K562 (cell line): ENCODE measurements around the gene MAP3K4. TPM values are rescaled to one million over a fixed set of nuclear protein-coding genes. Genes with fewer than 3 reads are reported as not detected.

Source experiments
- ATAC-seq: fragments of 200-7000 bp; cut with Tn5 transposase; 3 replicates; pipeline ENCODE4 v1.9.1; 2020; ENCODE audit warnings: moderate library complexity
- BruUV-seq: library from RNA; stranded (reverse); fragments of 400-500 nt; replicated peaks from 2 replicates; lab custom pipeline; 2021; lab: Mats Ljungman, UMichigan
- CTCF ChIA-PET: fragments of 300-600 bp; formaldehyde crosslinking; extraction: SDS; loops from one replicate; lab custom pipeline; 2021; ENCODE audit warnings: low intra/inter-chr PET ratio; lab: Yijun Ruan, JAX
- POLR2A ChIA-PET: fragments of 300-600, 350-650 bp; sonication (Branson Sonifier 250); formaldehyde crosslinking; extraction: SDS; loops from one replicate; lab custom pipeline; 2021; ENCODE audit warnings: antibody characterized with exemption, inconsistent platforms; lab: Yijun Ruan, JAX
- DNase-seq, 4 experiments: peaks; one replicate each; pipeline versions ENCODE4 v3.0.0 to v3.0.0-alpha.2; 2011 to 2018; ENCODE audit warnings: low spot score in 3 of 4, mixed read lengths in 3 of 4; ENCODE audit errors: extremely low read depth in 1 of 4
- FAIRE-seq: peaks from 2 replicates; lab custom pipeline; 2011; peaks lifted over from hg19 to GRCh38; lab: Jason Lieb, UNC
- H2AFZ ChIP-seq: 2 replicates; pipeline ENCODE4 v1.6.0; 2011; ENCODE audit warnings: low read depth, low read length, control low read depth, inconsistent platforms
- H3K27ac ChIP-seq: fragments of 200-600 bp; 3 replicates; pipeline ENCODE4 v1.8.0; 2011; ENCODE audit warnings: low read depth, mild to moderate bottlenecking, control low read depth, inconsistent platforms, low read length, moderate library complexity, mixed read lengths; ENCODE audit errors: extremely low read depth
- H3K27me3 ChIP-seq, 2 experiments: fragments of 300-600 bp in 1 of 2; 2 replicates in 1 of 2; 3 replicates in 1 of 2; pipeline versions ENCODE4 v1.6.0 to v1.8.0; 2011; ENCODE audit warnings: inconsistent platforms in 2 of 2, low read length in 2 of 2, mild to moderate bottlenecking in 1 of 2, mixed read lengths in 1 of 2, moderate library complexity in 1 of 2; ENCODE audit not compliant: control insufficient read depth in 2 of 2, insufficient read depth in 2 of 2
- H3K36me3 ChIP-seq: fragments of 300-600 bp; 3 replicates; pipeline ENCODE4 v1.8.0; 2011; ENCODE audit warnings: mild to moderate bottlenecking, low read length, inconsistent platforms; ENCODE audit not compliant: control insufficient read depth, insufficient read depth
- H3K4me1 ChIP-seq, 2 experiments: fragments of 200-600 bp in 1 of 2; replicated peaks in 1 of 2; 2 replicates in 1 of 2; 3 replicates in 1 of 2; pipeline versions ENCODE4 v1.5.1 to v1.8.0; 2011; ENCODE audit warnings: inconsistent platforms in 2 of 2, low read length in 2 of 2, mild to moderate bottlenecking in 1 of 2, mixed read lengths in 1 of 2, moderate library complexity in 1 of 2; ENCODE audit not compliant: control insufficient read depth in 2 of 2, insufficient read depth in 2 of 2
- H3K4me2 ChIP-seq: 2 replicates; pipeline ENCODE4 v1.6.1; 2011; ENCODE audit warnings: low read length, control low read depth, inconsistent platforms, mixed read lengths; ENCODE audit not compliant: insufficient read depth
- H3K4me3 ChIP-seq: fragments of 200-600 bp; sonication (generic), shearing (Covaris generic); 2 replicates; pipeline ENCODE4 v1.5.1; 2016; ENCODE audit warnings: control low read depth, inconsistent platforms
- H3K79me2 ChIP-seq: fragments of 200-600 bp; 3 replicates; pipeline ENCODE4 v1.8.0; 2011; ENCODE audit warnings: low read length, inconsistent platforms; ENCODE audit not compliant: control insufficient read depth, insufficient read depth
- H3K9ac ChIP-seq, 2 experiments: 2 replicates each; pipeline versions ENCODE4 v1.6.0 to v1.6.1; 2011; ENCODE audit warnings: low read depth in 2 of 2, low read length in 2 of 2, control low read depth in 1 of 2, inconsistent platforms in 1 of 2, mild to moderate bottlenecking in 1 of 2, mixed read lengths in 1 of 2; ENCODE audit not compliant: insufficient read depth in 1 of 2
- H3K9me1 ChIP-seq: one replicate; pipeline ENCODE4 v1.6.0; 2011; ENCODE audit warnings: inconsistent platforms, mild to moderate bottlenecking, low read length, moderate library complexity; ENCODE audit not compliant: control insufficient read depth, insufficient read depth
- H3K9me3 ChIP-seq: replicated peaks from 2 replicates; pipeline ENCODE4 v1.5.1; 2011; ENCODE audit warnings: low read depth, low read length, inconsistent platforms; ENCODE audit not compliant: control insufficient read depth, insufficient read depth
- H4K20me1 ChIP-seq: replicated peaks from 2 replicates; pipeline ENCODE4 v1.6.1; 2011; ENCODE audit warnings: low read length, inconsistent platforms, mixed read lengths; ENCODE audit not compliant: control insufficient read depth, insufficient read depth
- ARID1B ChIP-seq: fragments of 450-650 bp; IDR thresholded peaks from 2 replicates; pipeline ENCODE4 v1.6.1; 2016; ENCODE audit warnings: antibody characterized with exemption, mild to moderate bottlenecking, inconsistent platforms
- BHLHE40 ChIP-seq: IDR thresholded peaks from 2 replicates; pipeline ENCODE4 v1.6.1; 2011; ENCODE audit warnings: low read length, improper control_type of control experiment
- CTBP1 ChIP-seq: fragments of 450-650 bp; IDR thresholded peaks from 2 replicates; pipeline ENCODE4 v1.6.1; 2016; ENCODE audit warnings: borderline replicate concordance
- ETV6 ChIP-seq, 3 experiments: fragments of 150-350 bp in 1 of 3; sonication (generic) in 1 of 3; formaldehyde crosslinking in 1 of 3; IDR thresholded peaks; 2 replicates each; pipeline versions ENCODE4 v1.6.1 to v1.8.0; 2014 to 2022; ENCODE audit warnings: borderline replicate concordance in 2 of 3, low read depth in 2 of 3, antibody characterized with exemption in 1 of 3, low read length in 1 of 3, mild to moderate bottlenecking in 1 of 3, missing genetic modification reagents in 1 of 3
- JUN ChIP-seq, 2 experiments: sonication (generic) in 1 of 2; formaldehyde crosslinking in 1 of 2; IDR thresholded peaks; 2 replicates each; pipeline versions ENCODE4 v1.6.1 to v1.8.0; 2012 to 2022; ENCODE audit warnings: borderline replicate concordance in 2 of 2, mild to moderate bottlenecking in 2 of 2, improper control_type of control experiment in 1 of 2, low read depth in 1 of 2, low read length in 1 of 2, missing genetic modification reagents in 1 of 2
- MEIS2 ChIP-seq: fragments of 450-650 bp; IDR thresholded peaks from 2 replicates; pipeline ENCODE4 v1.6.1; 2014; ENCODE audit warnings: mild to moderate bottlenecking; ENCODE audit not compliant: partially characterized antibody
- MYC ChIP-seq, 2 experiments: fragments of 250-450 bp in 1 of 2; sonication (Bioruptor Pico) in 1 of 2; IDR thresholded peaks; 2 replicates each; pipeline versions ENCODE4 v1.5.1 to v1.6.1; 2012 to 2021; ENCODE audit warnings: low read depth in 2 of 2, borderline replicate concordance in 1 of 2, improper control_type of control experiment in 1 of 2, low read length in 1 of 2, mild to moderate bottlenecking in 1 of 2, moderate library complexity in 1 of 2
- RCOR1 ChIP-seq, 2 experiments: IDR thresholded peaks; 2 replicates each; pipeline ENCODE4 v1.6.1; 2012; ENCODE audit warnings: low read depth in 2 of 2, low read length in 2 of 2, borderline replicate concordance in 1 of 2, improper control_type of control experiment in 1 of 2
- RHOXF2B ChIP-seq: fragments of 250-450 bp; sonication (Bioruptor Pico); conservative IDR thresholded peaks from 2 replicates; pipeline ENCODE4 v1.5.1; 2021
- ZC3H4 ChIP-seq: sonication (generic); formaldehyde crosslinking; IDR thresholded peaks from 2 replicates; pipeline ENCODE4 v1.9.0; 2021; ENCODE audit warnings: missing genetic modification reagents, borderline replicate concordance
- ZKSCAN8 ChIP-seq: fragments of 200-800 bp; sonication (Bioruptor generic); IDR thresholded peaks from 2 replicates; pipeline ENCODE4 v1.6.1; 2016; ENCODE audit warnings: missing genetic modification characterization, missing compliant biosample characterization
- WGBS: fragments of 100-300 bp; shearing (Covaris generic); methylation state at CpG from one replicate; pipeline ENCODE4 v1.1.6; 2016; ENCODE audit warnings: low coverage, mixed read lengths; ENCODE audit not compliant: insufficient coverage; ENCODE audit errors: missing lambda C conversion rate; 5-methylcytosine and 5-hydroxymethylcytosine counted together
- in situ Hi-C: fragments of 300-500 bp; cut with MboI; formaldehyde crosslinking; loops from 4 replicates; pipeline ENCODE4 v1.15.0; 2018; ENCODE audit warnings: inconsistent platforms, mixed read lengths
- intact Hi-C: fragments of 100-400 bp; cut with micrococcal nuclease; formaldehyde crosslinking; loops from 2 replicates; pipeline ENCODE4 v1.14.2; 2022
- polyA plus RNA-seq, 8 experiments: library from polyadenylated mRNA; depleted of rRNA in 4 of 8; stranded (reverse) in 5 of 8; unstranded in 3 of 8; fragments of >200 nt; fragmentation: Nextera tagmentation in 2 of 8; fragmentation: Illumina TruSeq in 1 of 8; extraction: Ambion mirVana in 2 of 8; extraction: Trizol in 1 of 8; gene quantifications; 2 replicates each; pipeline versions ENCODE4 v1.2.1 to v1.2.3, GENCODE V29; 2011 to 2014; ENCODE audit warnings: inconsistent platforms in 1 of 8, missing spikeins in 1 of 8
- total RNA-seq, 7 experiments: library from RNA; depleted of rRNA in 6 of 7; stranded (reverse); fragments of >200 nt in 6 of 7; fragmentation: Illumina TruSeq in 2 of 7; extraction: Trizol in 2 of 7; gene quantifications; 2 replicates each; pipeline versions ENCODE4 v1.2.1 to v1.2.3, GENCODE V29; 2011 to 2021; ENCODE audit warnings: low replicate concordance in 1 of 7
- TF ChIP-seq, protein P1 (sequence below): sonication (generic); formaldehyde crosslinking; IDR thresholded peaks from 2 replicates; pipeline ENCODE4 v1.8.0; 2022; ENCODE audit warnings: missing genetic modification reagents, mild to moderate bottlenecking, borderline replicate concordance
- TF ChIP-seq, protein P2 (sequence below): fragments of 450-650 bp; IDR thresholded peaks from 2 replicates; pipeline ENCODE4 v1.6.1; 2016; ENCODE audit warnings: antibody characterized with exemption
- TF ChIP-seq, protein P3 (sequence below): sonication (generic); formaldehyde crosslinking; IDR thresholded peaks from 2 replicates; pipeline ENCODE4 v1.5.0; 2020; ENCODE audit warnings: missing genetic modification reagents

MAP3K4 gene
- total and polyA plus RNA-seq, 9 of the 15 experiments (the other 6 are each of a cell fraction or from before 2014, with no cell fraction given): 21.0 to 77.2 (median 48.9) TPM

DNA sequence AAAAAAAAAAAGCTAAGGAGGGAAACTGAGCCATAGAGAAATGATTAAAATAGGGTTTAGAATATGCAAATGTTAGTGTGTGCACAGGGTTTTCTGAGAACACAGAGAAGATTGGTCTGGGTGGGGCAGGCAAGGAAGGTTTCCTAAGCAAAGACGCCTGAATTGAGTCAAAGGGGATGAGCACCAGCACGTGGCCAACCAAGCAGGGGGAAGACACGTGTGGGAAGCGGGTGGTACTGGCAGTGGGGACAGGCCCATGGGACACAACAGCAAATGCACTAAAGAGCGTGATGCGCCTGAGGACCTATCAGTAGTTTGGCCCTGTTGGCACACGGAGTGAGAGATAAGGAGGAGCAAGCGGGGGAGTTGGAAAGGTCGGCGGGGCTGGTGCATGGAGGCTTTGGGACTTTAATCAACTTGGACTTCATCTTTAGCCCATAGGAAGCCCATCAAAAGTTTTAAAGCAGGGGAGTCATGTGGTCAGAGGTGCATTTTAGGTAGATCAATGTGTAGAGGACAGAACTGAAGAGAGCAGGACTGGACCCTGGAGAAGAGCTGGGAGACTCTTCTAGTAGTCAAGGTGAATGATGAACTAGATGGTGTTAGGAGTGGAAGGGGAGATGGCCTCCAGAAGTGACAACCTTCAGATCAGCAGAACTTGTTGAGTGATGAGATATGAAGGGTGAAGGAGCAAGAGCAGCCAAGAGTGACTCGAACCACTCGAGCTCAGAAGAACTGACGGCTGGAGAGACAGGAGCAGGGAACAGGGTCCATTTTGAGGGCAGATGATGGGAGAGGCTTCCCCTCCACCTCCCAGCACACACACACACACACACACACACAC, 40.2 kb upstream of the MAP3K4 start:
- ChIA-PET POLR2A (interaction anchor here (0.7 to 0.8 kb wide), 3 partner anchors 11 to 47 kb away, joined by 3 read pairs; no protein-coding TSS in a partner anchor), CTCF (no interaction called here)
- WGBS: 13% methylated on average over 13 of the region's 13 CpGs
- TF ChIP-seq CTBP1: peak; percentile 58; the same call in 1 of the 2 replicates
- TF ChIP-seq, protein P1, sequence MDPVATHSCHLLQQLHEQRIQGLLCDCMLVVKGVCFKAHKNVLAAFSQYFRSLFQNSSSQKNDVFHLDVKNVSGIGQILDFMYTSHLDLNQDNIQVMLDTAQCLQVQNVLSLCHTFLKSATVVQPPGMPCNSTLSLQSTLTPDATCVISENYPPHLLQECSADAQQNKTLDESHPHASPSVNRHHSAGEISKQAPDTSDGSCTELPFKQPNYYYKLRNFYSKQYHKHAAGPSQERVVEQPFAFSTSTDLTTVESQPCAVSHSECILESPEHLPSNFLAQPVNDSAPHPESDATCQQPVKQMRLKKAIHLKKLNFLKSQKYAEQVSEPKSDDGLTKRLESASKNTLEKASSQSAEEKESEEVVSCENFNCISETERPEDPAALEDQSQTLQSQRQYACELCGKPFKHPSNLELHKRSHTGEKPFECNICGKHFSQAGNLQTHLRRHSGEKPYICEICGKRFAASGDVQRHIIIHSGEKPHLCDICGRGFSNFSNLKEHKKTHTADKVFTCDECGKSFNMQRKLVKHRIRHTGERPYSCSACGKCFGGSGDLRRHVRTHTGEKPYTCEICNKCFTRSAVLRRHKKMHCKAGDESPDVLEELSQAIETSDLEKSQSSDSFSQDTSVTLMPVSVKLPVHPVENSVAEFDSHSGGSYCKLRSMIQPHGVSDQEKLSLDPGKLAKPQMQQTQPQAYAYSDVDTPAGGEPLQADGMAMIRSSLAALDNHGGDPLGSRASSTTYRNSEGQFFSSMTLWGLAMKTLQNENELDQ (CRISPR knock-in tag): no peak
- TF ChIP-seq ETV6 (IDR thresholded peaks at IDR 0.05; ENCODE audit: borderline replicate concordance in 1 of 2, low read depth in 2 of 2, low read length in 1 of 2): no peak
- no peak for TF ChIP-seq ETV6 (CRISPR knock-in tag; IDR thresholded peaks at IDR 0.05; ENCODE audit: borderline replicate concordance)
- 0 out of 4 replicates have a peak, but pooled peaks of 1 of the 2 experiments have one; percentile 24 for TF ChIP-seq RCOR1 (IDR thresholded peaks at IDR 0.05; ENCODE audit: borderline replicate concordance in 1 of 2, low read depth in 2 of 2, low read length in 2 of 2)
- TF ChIP-seq ZC3H4 (CRISPR knock-in tag): no peak
- TF ChIP-seq ARID1B: peak; percentile 56
- TF ChIP-seq, protein P2, sequence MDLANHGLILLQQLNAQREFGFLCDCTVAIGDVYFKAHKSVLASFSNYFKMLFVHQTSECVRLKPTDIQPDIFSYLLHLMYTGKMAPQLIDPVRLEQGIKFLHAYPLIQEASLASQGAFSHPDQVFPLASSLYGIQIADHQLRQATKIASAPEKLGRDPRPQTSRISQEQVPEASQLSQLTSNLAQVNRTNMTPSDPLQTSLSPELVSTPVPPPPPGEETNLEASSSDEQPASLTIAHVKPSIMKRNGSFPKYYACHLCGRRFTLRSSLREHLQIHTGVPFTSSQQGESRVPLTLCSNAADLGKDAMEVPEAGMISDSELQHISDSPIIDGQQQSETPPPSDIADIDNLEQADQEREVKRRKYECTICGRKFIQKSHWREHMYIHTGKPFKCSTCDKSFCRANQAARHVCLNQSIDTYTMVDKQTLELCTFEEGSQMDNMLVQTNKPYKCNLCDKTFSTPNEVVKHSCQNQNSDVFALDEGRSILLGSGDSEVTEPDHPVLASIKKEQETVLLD: 0 out of 2 replicates have a peak, but pooled peaks have one; percentile 20
- peak; percentile 45; the same call in 1 of the 2 replicates for TF ChIP-seq MYC (IDR thresholded peaks at IDR 0.05; ENCODE audit: low read depth, low read length)
- TF ChIP-seq MYC (CRISPR knock-in tag; IDR thresholded peaks at IDR 0.05; ENCODE audit: borderline replicate concordance, low read depth): no peak
- no peak for TF ChIP-seq ZKSCAN8 (CRISPR knock-in tag)
- TF ChIP-seq, protein P3, sequence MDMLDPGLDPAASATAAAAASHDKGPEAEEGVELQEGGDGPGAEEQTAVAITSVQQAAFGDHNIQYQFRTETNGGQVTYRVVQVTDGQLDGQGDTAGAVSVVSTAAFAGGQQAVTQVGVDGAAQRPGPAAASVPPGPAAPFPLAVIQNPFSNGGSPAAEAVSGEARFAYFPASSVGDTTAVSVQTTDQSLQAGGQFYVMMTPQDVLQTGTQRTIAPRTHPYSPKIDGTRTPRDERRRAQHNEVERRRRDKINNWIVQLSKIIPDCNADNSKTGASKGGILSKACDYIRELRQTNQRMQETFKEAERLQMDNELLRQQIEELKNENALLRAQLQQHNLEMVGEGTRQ (CRISPR knock-in tag): peak; percentile 37; the same call in 1 of the 2 replicates
- TF ChIP-seq MEIS2: peak; percentile 62
- no peak for TF ChIP-seq RHOXF2B (CRISPR knock-in tag)
- peak; percentile 38; the same call in 1 of the 2 replicates for TF ChIP-seq BHLHE40
- no peak for TF ChIP-seq JUN (IDR thresholded peaks at IDR 0.05; ENCODE audit: borderline replicate concordance, low read depth, low read length)
- TF ChIP-seq JUN (CRISPR knock-in tag; IDR thresholded peaks at IDR 0.05; ENCODE audit: borderline replicate concordance): no peak

More for the DNA sequence above, 40.2 kb upstream of the MAP3K4 start:
- in situ Hi-C loops (no loop called here), intact Hi-C loops (no loop called here)
- Histone ChIP-seq H3K27me3 (peaks cover 0 to 6% of the 10 kb centered on the region in 2 experiments; a peak in 2 of 5 replicates), H3K9me3 (no peaks in the 10 kb centered on the region), H3K9ac (peak overlapping the region in 1 of 2 experiments; percentile 66; a peak in 2 of 4 replicates), H3K4me1 (peaks cover 15 to 17% of the 10 kb centered on the region in 2 experiments; a peak in 4 of 5 replicates), H3K9me1 (no peaks in the 10 kb centered on the region), H3K4me2 (peak overlapping the region; percentile 35), H3K27ac (no peak overlapping the region), H2AFZ (peak overlapping the region; percentile 71), H4K20me1 (no peaks in the 10 kb centered on the region), H3K79me2 (no peaks in the 10 kb centered on the region), H3K4me3 (no peak overlapping the region), H3K36me3 (no peaks in the 10 kb centered on the region)
- ATAC-seq: peak; percentile 54
- peak in 2 of 4 experiments; percentile 28 to 54 for DNase-seq
- no TSS peak for BruUV-seq
- no peak for FAIRE-seq
